Jurkat, Clone E6-1 (cell line): ENCODE measurements around the gene DUSP18. TPM values are rescaled to one million over a fixed set of nuclear protein-coding genes. Genes with fewer than 3 reads are reported as not detected.
"Not testable (repeated sequence)": the region's sequence is repeated elsewhere in the genome, so short reads cannot be mapped to it uniquely, and the experiment has no call there.

Experiments used
- DNase-seq: peaks from one replicate; pipeline ENCODE4 v3.0.0-alpha.2; 2011; ENCODE audit warnings: low read depth, low spot score
- H3K4me3 ChIP-seq: 2 replicates; pipeline ENCODE4 v1.5.1; 2011; ENCODE audit warnings: mild to moderate bottlenecking, low read length, control low read depth, moderate library complexity
- polyA plus RNA-seq: library from polyadenylated mRNA; unstranded; fragments of >200 nt; gene quantifications from one replicate; pipeline ENCODE4 v1.2.1, GENCODE V29; 2012; ENCODE audit warnings: missing spikeins; ENCODE audit not compliant: insufficient read length, insufficient read depth

DUSP18 gene
- 5.1 TPM for polyA plus RNA-seq

DNA sequence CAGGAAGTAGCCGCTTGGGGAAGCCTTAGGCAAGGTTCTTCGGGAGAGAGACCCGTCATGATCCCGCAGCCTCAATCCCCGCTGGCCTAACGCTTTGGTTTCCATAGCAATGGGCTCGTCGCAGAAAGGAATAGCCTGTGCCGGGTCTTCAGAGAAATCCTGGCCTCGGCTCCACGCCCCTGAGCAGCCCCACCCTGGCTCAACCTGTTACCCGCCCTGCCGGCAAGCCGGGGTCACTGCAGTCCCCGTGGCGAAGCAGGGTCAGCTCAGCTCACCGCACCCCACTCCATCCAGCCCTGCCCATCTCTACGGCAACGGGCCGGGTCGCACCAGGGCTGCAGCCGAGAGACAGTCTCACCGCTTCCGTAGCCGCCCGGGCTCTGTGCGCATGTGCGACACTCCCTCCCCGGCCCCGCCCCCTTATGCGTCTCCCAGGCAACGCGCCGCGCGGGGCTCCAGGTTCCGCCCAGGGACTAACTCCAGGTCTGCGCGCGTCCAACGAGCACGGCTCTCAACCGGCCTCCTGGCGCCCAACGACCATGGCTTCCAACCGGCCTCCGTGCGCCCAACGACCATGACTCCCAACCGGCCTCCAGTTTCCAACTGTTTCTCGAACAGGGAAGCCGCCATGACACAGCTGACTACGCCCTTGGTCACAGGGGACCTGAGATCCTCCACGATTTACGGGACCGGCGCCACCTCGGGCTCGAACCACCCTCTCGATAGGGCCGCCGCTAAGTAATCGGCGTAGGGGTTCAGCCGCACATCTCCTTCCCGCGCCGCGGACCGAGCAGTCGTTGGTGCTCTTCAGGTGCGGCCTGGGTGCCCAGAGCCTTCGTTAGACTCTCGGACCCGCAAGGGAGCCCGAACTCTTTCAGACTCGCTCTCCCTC, at the start of gene DUSP18:
DUSP18 (minus strand) TSS at position 382 of the 892 bp plus-strand sequence. CDS start 3,872 bp downstream, outside the sequence.
- peak within 1 kb of the TSS; percentile 67 for H3K4me3 ChIP-seq
- DNase-seq = peak; percentile 68

DNA sequence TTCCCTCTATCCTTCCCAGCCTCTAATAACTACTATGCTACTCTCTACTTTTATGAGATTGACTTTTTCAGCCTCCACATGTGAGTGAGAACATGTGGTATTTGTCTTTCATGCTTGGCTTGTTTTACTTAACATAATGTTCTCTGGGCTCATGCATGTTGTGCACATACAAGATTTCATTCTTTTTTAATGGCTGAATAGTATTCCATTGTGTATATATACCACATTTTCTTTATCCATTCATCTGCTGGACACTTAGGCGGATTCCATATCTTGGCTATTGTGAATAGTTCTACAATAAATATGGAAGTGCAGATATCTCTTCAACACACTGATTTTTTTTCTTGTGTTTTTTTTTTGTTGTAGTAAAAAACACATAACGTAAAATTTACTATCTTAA, 46.4 kb upstream of the DUSP18 start:
- no peak for DNase-seq
- no peak overlapping the region for H3K4me3 ChIP-seq

DNA sequence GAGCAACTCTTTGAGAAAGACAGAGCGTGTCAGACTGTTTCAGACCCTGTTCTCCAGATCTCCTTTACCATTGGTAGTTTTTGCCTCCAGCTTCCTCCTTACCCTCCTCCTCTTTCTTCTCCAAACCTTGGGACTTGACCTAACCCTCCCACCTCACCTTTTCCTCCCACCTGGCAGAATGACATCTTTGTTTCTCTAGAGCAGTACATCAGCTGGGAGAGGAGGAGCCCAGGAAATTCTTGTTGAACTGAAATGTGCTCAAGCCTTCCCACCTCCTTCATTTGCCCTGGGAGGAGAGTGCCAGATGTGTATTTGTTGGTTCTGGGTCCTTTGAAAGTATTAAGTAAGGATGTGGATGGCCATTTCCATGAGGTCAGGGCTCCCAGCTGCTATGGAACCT, 44.4 kb upstream of the DUSP18 start:
- no peak for DNase-seq
- H3K4me3 ChIP-seq = no peak overlapping the region

DNA sequence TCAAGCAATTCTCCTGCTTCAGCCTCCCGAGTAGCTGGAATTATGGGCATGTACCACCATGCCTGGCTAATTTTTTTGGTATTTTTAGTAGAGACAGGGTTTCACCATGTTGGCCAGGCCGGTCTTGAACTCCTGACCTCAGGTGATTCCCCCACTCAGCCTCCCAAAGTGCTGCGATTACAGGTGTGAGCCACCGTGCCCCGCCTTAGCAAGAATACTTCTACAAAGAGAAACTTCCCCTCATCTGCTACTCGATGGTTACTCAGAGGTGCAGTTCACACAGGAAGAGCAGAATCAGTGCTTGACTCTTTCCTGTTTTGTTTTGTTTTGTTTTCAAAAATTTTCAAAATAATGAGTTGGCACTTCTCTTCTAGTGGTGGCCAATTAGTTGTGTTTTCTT, 42.3 kb upstream of the DUSP18 start:
- not testable (repeated sequence) for H3K4me3 ChIP-seq, DNase-seq

DNA sequence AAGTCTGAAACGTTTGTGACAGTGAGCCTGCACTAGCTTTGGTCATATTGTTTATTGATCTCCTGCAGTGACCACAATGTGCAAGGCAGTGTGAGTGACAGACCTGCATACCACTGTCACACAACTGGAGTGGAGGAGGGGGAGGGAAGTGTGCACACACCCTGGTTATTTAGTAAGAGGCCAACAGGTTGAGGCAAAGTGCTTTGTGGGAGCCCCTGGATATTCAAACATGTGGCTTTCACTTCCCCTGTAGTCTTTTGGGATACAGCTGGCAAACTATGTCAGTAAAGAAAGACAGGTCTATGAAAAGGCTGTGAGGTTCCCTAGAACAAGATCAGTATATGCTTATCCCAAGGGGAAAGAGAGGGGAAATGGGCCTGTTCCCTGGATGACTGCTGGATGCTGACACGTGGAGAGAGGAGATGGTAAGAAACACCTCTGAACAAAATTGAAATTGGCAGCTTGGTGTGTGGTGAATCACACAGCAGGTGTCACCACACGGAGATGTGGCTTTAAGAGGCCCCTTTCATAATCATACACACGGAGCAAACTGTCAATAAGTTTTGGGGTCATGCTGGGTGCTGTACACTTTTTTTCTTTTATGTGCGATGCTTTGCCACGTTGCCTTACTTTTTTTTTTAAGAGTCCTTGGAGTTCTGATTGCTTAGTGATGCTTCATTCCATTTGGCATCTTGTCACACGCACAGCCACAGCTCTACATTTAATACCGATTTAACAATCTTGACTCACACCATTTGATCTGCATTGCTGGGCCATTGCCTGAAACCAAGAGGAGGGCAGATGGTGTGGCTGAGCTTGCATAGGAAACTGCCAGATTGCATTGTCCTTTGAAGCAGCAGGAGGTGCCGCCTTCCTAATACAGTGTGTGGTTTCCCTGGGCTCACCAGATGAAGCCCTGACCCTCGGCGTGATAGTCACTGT, 38.3 kb upstream of the DUSP18 start:
- DNase-seq = peak; percentile 86
- peak overlapping the region; percentile 15 for H3K4me3 ChIP-seq

DNA sequence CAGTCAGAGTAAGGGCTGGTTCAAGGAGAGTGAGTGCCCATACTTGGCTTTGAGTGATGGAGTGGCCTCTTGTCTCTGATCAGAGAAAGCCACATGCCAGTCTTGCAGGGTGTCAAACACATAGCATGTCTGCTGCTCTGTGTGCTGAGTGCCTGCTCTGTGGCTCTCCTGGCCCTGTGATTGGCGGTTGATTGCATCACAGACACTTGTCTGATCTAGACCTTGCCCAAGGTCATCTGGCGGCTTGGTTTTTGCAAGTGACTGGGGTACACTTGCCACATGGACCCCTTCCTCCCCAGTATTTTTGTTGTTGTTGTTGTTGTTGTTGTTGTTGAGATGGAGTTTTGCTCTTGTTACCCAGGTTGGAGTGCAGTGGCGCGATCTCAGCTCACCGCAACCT, 37.3 kb upstream of the DUSP18 start:
- no peak overlapping the region for H3K4me3 ChIP-seq
- DNase-seq = no peak

DNA sequence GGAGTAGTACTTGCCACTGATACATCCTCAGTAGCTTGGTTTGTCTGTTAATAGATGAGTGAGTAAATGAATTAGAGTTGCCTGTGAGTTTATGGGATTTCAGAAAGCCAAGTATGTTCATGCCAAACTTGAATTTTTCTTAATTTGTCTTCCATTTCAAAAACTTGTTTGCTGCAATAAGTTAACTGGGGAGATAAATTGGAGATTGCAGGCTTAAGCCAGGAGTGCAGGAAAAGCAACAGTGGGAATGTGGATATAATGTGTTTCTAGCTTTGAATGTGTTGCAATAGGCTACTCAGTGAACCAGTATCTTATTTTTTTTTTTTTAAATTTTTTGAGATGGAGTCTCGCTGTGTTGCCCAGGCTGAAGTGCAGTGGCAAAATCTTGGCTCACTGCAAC, 35.2 kb upstream of the DUSP18 start:
- H3K4me3 ChIP-seq = no peak overlapping the region

DNA sequence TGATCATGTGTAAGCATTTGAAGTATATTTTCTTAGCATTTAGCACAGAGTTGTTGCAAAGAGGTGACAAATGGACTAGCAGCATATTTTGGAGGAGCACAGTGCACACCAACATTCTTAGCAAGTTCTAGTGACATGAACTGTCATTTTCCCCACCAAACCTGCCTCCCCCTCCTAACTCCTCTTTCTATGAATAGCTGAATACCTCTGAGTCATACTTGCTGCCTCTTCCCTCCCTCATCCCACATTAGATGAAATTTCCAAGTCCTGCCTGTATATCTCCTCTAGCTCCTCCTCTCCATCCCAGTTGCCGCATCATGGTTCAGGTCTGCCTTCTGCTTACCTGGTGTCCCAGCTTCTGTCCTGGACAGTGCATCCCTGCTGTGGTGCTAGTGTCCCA, 34.2 kb upstream of the DUSP18 start:
- no peak overlapping the region for H3K4me3 ChIP-seq
- DNase-seq = no peak

More for the DNA sequence above, 35.2 kb upstream of the DUSP18 start:
- no peak for DNase-seq

DNA sequence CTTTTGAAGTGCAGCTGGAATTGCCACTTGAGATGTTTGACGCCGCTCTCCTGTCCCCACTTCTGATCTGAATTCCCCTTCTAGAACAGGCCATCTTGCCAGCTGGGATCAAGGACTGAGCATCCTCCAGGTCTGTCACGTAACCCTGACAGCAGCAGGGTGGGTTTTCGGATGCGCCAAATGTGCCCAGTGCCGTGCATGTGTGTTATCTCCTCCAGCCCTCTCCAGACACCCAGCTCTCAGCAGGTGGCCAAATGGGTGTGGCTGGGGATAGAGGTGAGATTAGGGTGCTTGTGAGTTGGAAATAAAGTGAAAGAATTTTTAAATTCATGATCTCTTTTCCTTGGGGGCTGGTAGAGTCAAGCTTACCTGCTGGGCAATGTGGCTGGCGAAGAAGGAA, 30.3 kb upstream of the DUSP18 start:
- H3K4me3 ChIP-seq = no peak overlapping the region
- DNase-seq = no peak

DNA sequence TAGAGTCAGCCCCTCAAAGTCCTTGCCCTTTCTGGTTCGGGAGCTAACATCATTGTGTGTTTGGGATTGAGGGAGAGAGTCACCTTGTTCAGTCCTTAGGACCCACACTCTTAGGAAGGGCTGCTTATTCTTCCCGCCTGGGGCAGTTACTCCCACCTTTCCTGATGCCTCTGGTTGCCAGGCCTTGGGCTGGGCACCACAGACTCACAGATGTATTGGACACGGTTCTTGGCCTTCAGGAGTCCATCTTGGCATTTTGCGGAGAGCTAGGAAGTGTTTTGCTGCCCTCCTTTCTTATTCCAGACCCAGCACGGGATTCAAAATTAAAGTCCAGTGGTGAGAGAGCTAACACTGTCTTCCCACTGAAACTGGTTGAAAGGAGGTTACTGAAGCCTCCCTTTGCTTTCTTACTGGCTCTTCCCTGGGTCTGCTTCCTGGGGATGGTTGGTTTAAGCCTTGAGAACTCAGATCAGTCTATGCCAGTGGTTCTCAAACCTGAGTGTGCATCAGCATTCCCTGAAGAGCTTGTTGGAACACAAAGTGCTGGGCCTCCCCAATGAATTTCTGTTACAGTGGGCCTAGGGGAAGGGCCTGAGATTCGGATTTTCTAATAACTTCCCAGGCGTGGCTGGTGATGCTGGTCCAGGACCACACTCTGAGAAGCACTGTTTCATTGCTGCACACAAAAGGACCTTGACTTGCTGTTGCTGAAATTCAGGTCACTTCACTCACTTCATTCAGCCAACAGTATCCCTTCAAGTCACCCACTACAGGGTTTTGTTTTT, 28.4 kb upstream of the DUSP18 start:
- DNase-seq = no peak
- no peak overlapping the region for H3K4me3 ChIP-seq

DNA sequence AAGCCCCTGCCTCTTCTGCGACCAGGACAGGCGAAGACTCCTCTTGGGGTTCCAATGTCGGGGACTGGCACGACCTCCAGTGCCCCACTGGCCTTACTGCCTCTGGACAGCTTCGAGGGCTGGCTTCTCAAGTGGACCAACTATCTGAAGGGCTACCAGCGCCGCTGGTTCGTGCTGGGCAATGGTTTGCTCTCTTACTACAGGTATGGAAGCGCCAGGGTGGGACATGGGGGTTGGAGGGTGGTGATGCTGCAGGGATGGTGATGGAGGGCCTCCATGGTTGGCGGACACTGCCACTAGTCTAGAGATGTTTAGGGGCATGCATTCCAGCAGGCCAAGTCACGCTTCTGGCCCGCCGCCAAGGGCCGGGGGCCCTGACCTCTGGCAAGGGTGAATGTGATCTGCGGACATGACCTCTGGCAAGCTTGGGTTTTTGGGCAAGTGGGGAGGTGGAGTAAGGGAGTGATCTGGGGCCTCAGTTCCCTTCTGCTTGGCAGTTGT, 27.7 kb upstream of the DUSP18 start:
- no peak for DNase-seq
- H3K4me3 ChIP-seq = peak overlapping the region; percentile 57

DNA sequence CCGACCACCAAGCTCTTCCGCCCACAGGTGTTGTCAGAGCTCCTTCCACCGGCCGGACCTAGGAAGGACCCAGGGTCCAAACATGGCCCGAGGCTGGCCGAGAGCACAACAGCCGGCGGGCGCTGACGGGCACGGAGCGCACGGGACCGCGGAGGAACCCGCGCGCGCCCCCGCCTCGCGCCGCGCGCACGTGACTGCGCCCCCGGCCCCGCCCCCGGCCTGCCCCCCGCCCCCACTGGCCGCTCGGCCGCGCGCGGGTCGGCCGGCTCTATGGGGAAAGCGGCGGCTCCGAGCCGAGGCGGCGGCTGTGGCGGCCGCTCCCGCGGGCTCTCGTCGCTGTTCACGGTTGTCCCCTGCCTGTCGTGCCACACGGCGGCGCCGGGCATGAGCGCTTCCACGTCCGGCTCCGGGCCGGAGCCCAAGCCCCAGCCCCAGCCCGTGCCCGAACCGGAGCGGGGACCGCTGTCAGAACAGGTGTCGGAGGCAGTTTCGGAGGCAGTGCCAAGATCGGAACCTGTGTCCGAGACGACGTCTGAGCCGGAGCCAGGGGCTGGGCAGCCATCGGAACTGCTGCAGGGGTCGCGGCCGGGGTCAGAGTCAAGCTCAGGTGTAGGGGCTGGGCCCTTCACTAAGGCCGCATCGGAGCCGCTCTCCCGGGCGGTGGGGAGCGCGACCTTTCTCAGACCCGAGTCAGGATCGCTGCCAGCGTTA, 27.1 kb upstream of the DUSP18 start, which contains the start of gene OSBP2:
OSBP2 (plus strand) TSS at position 235 of the 711 bp plus-strand sequence; CDS start at position 271, 36 bp downstream.
- no peak for DNase-seq
- H3K4me3 ChIP-seq = peak within 1 kb of the TSS; percentile 79

DNA sequence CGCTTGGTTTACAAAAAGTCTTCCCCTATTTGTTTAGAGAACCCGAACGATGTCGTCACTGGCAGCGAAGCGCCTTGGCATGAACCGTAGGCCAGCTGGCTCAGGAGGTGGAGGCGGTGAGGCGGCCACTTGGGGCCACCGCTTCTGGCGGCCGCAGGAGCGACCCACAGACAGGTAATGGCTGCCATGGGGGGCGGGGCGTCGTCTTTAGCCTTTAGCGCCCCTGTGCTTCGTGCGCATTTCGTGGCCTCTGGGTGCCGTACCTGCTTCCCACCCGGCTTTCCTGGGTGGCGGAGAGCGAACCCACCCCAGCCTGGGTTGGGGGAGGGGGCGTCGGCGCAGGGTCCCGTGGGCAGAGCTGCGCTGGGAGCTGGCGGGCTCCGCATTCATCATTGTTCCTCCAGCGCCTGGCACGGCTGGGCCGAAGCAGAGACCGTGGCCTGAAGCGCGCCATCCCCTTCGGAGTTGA, 26.5 kb upstream of the DUSP18 start:
- H3K4me3 ChIP-seq = peak overlapping the region; percentile 79
- DNase-seq = no peak

DNA sequence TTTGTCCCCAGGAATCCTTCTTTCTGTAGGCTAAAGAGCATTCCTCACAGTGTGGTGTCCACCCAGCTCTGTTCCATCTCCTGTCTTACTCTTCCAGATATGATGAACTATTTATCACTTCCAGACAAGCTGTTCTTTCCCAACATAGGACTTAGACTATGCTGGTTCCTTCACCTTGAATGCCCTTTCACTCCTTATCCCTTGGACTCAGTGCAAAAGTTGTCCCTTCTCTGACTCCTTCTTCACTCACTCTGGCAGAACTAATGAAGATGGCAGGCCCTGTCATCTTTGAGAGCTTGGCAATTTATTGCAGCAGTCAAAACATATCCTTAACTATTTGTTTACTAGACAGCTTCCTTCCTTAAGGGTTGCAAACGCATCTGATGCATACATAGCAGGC, 23.5 kb upstream of the DUSP18 start:
- no peak overlapping the region for H3K4me3 ChIP-seq
- no peak for DNase-seq

DNA sequence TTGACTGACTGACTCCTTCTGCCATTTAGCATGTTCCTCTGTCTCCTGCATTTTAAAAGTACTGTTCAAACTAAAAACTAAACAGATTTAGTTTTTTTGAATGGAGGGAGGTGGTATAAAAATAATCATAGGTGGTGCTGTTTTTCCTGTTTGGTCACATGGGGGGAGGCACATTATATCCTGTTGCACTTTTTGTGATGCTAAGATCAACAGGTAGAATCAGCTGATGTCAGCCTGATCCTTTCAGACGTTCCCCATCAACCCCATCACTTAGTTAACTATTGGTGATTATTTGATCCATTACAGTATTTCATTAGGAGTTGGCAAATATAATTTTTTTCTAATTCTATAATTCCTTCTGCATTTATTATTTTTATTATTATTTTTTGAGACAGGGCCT, 21.9 kb upstream of the DUSP18 start:
- no peak for DNase-seq

DNA sequence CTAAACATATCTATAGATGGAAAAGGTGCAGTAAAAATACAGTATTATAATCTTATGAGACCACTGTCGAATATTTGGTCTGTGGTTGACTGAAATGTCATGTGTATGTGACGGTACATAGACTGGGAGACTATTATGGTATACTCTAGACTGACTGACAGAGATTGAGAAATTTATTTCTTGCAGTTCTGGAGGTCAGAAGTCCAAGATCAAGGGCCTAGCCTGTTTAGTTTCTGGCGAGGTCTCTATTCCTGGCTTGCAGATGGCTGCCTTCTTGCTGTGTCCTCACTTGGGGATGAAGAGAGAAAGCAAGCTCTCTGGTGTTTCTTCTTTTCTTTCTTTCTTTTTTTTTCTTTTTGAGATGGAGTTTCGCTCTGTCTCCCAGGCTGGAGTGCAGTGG, 19.7 kb upstream of the DUSP18 start:
- no peak for DNase-seq
- H3K4me3 ChIP-seq = no peak overlapping the region

More for the DNA sequence above, 21.9 kb upstream of the DUSP18 start:
- H3K4me3 ChIP-seq = no peak overlapping the region

DNA sequence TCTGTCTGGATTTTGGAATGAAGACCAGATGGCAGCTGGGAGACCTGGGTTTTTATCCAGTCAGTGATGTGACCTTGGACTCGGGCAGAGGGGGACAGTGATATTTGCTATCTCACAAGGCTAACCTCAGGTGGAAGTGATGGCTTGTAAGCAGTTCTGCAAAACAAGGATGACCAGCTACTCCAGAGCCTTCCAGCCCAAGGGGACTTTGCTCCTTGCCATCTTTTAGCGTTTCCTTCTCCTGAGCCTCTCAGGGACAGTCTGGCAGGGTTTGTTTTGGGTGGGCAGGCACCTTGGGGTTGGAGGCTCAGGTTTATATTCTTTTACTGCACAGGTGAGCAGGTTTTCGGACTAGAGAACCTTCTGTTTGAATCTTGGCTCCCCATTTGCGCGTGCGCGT, 17.5 kb upstream of the DUSP18 start:
- DNase-seq = no peak
- no peak overlapping the region for H3K4me3 ChIP-seq

DNA sequence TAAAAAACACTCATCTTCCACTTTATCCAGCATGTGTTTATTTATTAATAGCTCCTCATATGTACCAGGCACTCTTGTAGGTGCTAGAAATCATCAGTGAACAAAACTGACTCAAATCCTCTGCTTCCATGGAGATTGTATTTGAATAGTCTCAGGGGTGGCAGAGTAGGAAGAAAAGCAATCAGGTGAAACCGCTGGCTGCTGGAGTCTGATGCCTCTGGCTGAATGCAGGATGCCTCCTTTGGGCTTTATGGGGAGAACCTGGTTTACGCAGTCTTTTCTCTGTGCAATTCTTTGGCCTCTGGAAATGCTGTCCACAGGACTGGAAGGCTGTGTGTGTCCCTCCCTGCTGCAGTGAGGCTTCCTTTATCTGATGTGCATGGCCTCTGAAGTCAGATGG, 14.2 kb upstream of the DUSP18 start:
- DNase-seq = no peak
- H3K4me3 ChIP-seq = no peak overlapping the region
